Measurements from ENCODE around the gene UGT3A2.

UGT3A2 gene

GRCh38 chr5:36047384-36048160 lies 19.1 kb downstream of the UGT3A2 start:
- TF ChIP-seq, protein P1, sequence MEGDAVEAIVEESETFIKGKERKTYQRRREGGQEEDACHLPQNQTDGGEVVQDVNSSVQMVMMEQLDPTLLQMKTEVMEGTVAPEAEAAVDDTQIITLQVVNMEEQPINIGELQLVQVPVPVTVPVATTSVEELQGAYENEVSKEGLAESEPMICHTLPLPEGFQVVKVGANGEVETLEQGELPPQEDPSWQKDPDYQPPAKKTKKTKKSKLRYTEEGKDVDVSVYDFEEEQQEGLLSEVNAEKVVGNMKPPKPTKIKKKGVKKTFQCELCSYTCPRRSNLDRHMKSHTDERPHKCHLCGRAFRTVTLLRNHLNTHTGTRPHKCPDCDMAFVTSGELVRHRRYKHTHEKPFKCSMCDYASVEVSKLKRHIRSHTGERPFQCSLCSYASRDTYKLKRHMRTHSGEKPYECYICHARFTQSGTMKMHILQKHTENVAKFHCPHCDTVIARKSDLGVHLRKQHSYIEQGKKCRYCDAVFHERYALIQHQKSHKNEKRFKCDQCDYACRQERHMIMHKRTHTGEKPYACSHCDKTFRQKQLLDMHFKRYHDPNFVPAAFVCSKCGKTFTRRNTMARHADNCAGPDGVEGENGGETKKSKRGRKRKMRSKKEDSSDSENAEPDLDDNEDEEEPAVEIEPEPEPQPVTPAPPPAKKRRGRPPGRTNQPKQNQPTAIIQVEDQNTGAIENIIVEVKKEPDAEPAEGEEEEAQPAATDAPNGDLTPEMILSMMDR (IDR thresholded peaks at IDR 0.05; ENCODE audit: low read depth, low read length, poor library complexity, severe bottlenecking), result no peak
- no peak for TF ChIP-seq EZH2phosphoT487 (IDR thresholded peaks at IDR 0.05; ENCODE audit: borderline replicate concordance, low read length)
- no peaks in the 10 kb centered on the region for H3K9me2 ChIP-seq (replicated peaks; ENCODE audit: control insufficient read depth, low read length)
- no peaks in the 10 kb centered on the region for H3F3A ChIP-seq (ENCODE audit: control insufficient read depth, insufficient read depth)
- no peaks in the 10 kb centered on the region for H3K27me3 ChIP-seq (ENCODE audit: control insufficient read depth, low read length)
- no peaks in the 10 kb centered on the region for H4K20me1 ChIP-seq (ENCODE audit: control insufficient read depth, insufficient read depth, low read depth, low read length)
- no peaks in the 10 kb centered on the region for H3K36me3 ChIP-seq (ENCODE audit: control insufficient read depth, low read length)
- no peak overlapping the region for H3K27ac ChIP-seq (ENCODE audit: low read depth, low read length)
- H3K9me3 ChIP-seq (ENCODE audit: control insufficient read depth, insufficient read depth, low read length), result no peaks in the 10 kb centered on the region
- H3K4me3 ChIP-seq (ENCODE audit: low read length), result no peak overlapping the region
- no peaks in the 10 kb centered on the region for H3K79me2 ChIP-seq (ENCODE audit: control insufficient read depth, low read length)
- H3K4me2 ChIP-seq (ENCODE audit: low read length), result no peak overlapping the region
- no peaks in the 10 kb centered on the region for H3K4me1 ChIP-seq (ENCODE audit: control insufficient read depth, low read length)

- TF ChIP-seq EZH2phosphoT487 (IDR thresholded peaks at IDR 0.05; ENCODE audit: borderline replicate concordance, low read length), result no peak
- TF ChIP-seq, protein P1 (IDR thresholded peaks at IDR 0.05; ENCODE audit: low read depth, low read length, poor library complexity, severe bottlenecking), result no peak
- Histone ChIP-seq H3K27me3 (ENCODE audit: control insufficient read depth, low read length) (no peaks in the 10 kb centered on the region), H3K4me1 (ENCODE audit: control insufficient read depth, low read length) (no peaks in the 10 kb centered on the region), H3K9me3 (ENCODE audit: control insufficient read depth, insufficient read depth, low read length) (no peaks in the 10 kb centered on the region), H4K20me1 (ENCODE audit: control insufficient read depth, insufficient read depth, low read depth, low read length) (no peaks in the 10 kb centered on the region), H3K4me3 (ENCODE audit: low read length) (no peak overlapping the region), H3K36me3 (ENCODE audit: control insufficient read depth, low read length) (no peaks in the 10 kb centered on the region), H3F3A (ENCODE audit: control insufficient read depth, insufficient read depth) (no peaks in the 10 kb centered on the region), H3K27ac (ENCODE audit: low read depth, low read length) (no peak overlapping the region), H3K4me2 (ENCODE audit: low read length) (no peak overlapping the region), H3K9me2 (replicated peaks; ENCODE audit: control insufficient read depth, low read length) (no peaks in the 10 kb centered on the region), H3K79me2 (ENCODE audit: control insufficient read depth, low read length) (no peaks in the 10 kb centered on the region)
Measured at GRCh38 chr5:36045895-36046294, 20.8 kb downstream of the UGT3A2 start.

DNA sequence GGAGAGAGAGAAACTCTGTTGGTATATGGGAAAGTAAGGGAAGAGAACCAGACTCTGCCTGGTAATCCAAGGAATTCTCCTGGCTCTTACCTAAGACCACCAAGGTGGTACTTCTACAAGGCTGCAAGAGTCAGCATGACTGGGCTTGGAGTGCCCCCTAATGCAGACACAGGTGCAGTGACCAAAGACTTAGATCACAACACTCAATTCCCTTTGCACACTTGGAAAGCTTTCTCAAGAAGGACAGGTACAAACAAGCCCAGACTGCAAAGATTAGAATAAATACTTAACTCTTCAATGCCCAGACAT lies 25.2 kb downstream of the UGT3A2 start:
- H4K20me1 ChIP-seq (ENCODE audit: control insufficient read depth, insufficient read depth, low read depth, low read length), result no peaks in the 10 kb centered on the region
- no peaks in the 10 kb centered on the region for H3K79me2 ChIP-seq (ENCODE audit: control insufficient read depth, low read length)
- no peaks in the 10 kb centered on the region for H3K36me3 ChIP-seq (ENCODE audit: control insufficient read depth, low read length)
- no peaks in the 10 kb centered on the region for H3F3A ChIP-seq (ENCODE audit: control insufficient read depth, insufficient read depth)
- H3K27me3 ChIP-seq (ENCODE audit: control insufficient read depth, low read length), result no peaks in the 10 kb centered on the region
- H3K9me3 ChIP-seq (ENCODE audit: control insufficient read depth, insufficient read depth, low read length), result no peaks in the 10 kb centered on the region
- H3K4me2 ChIP-seq (ENCODE audit: low read length), result no peak overlapping the region
- TF ChIP-seq, protein P1 (IDR thresholded peaks at IDR 0.05; ENCODE audit: low read depth, low read length, poor library complexity, severe bottlenecking), result no peak
- TF ChIP-seq EZH2phosphoT487 (IDR thresholded peaks at IDR 0.05; ENCODE audit: borderline replicate concordance, low read length), result no peak
- no peak overlapping the region for H3K27ac ChIP-seq (ENCODE audit: low read depth, low read length)
- H3K9me2 ChIP-seq (replicated peaks; ENCODE audit: control insufficient read depth, low read length), result no peaks in the 10 kb centered on the region; the same call in 1 of the 2 replicates
- no peaks in the 10 kb centered on the region for H3K4me1 ChIP-seq (ENCODE audit: control insufficient read depth, low read length)
- H3K4me3 ChIP-seq (ENCODE audit: low read length), result no peak overlapping the region

Data from DOHH2 (cell line).